WTC11 (cell line): ENCODE measurements around the gene SYT7. TPM values are rescaled to one million over a fixed set of nuclear protein-coding genes. Genes with fewer than 3 reads are reported as not detected.

Experiments used
- ATAC-seq: fragments of 200-7000 bp; cut with Tn5 transposase; 2 replicates; pipeline ENCODE4 v1.10.0; 2021; ENCODE audit warnings: mild to moderate bottlenecking, moderate library complexity
- CTCF ChIA-PET: fragments of 300-600 bp; sonication (Branson Sonifier 250); formaldehyde crosslinking; loops from one replicate; lab custom pipeline; 2021; ENCODE audit warnings: antibody characterized with exemption; lab: Charles Lee
- POLR2A ChIA-PET: fragments of 350-600 bp; sonication (Branson Sonifier 250); formaldehyde crosslinking; loops from one replicate; lab custom pipeline; 2021; ENCODE audit warnings: antibody characterized with exemption; lab: Charles Lee
- DNase-seq: peaks from one replicate; pipeline ENCODE4 v3.0.0; 2021; ENCODE audit warnings: low spot score
- H3K27ac Mint-ChIP-seq: 2 replicates; pipeline ENCODE4 v1.8.0; 2021; ENCODE audit warnings: mixed read lengths
- H3K27me3 Mint-ChIP-seq: 2 replicates; pipeline ENCODE4 v1.8.0; 2021; ENCODE audit warnings: low read depth, mild to moderate bottlenecking, moderate library complexity, mixed read lengths
- H3K36me3 Mint-ChIP-seq: 2 replicates; pipeline ENCODE4 v1.8.0; 2021; ENCODE audit warnings: mixed read lengths
- H3K4me1 Mint-ChIP-seq: 2 replicates; pipeline ENCODE4 v1.8.0; 2022; ENCODE audit warnings: mixed read lengths
- H3K4me3 Mint-ChIP-seq: 2 replicates; pipeline ENCODE4 v1.8.0; 2021; ENCODE audit warnings: mild to moderate bottlenecking, moderate library complexity, mixed read lengths
- H3K9me3 Mint-ChIP-seq: 2 replicates; pipeline ENCODE4 v1.8.0; 2021; ENCODE audit warnings: mixed read lengths
- ATF3 ChIP-seq: sonication (generic); formaldehyde crosslinking; conservative IDR thresholded peaks from 2 replicates; pipeline ENCODE4 v1.8.1; 2022; ENCODE audit warnings: mild to moderate bottlenecking, missing genetic modification reagents
- CBFB ChIP-seq: sonication (generic); formaldehyde crosslinking; IDR thresholded peaks from 2 replicates; pipeline ENCODE4 v1.8.1; 2022; ENCODE audit warnings: mild to moderate bottlenecking, low read depth, missing genetic modification reagents
- ERG ChIP-seq: fragments of 250-450 bp; sonication (Bioruptor Pico); IDR thresholded peaks from 2 replicates; pipeline ENCODE4 v1.8.0; 2021; ENCODE audit warnings: mild to moderate bottlenecking
- GTF2I ChIP-seq: fragments of 250-450 bp; sonication (Bioruptor Pico); conservative IDR thresholded peaks from 2 replicates; pipeline ENCODE4 v1.4.0; 2021; ENCODE audit warnings: mild to moderate bottlenecking
- HMGA2 ChIP-seq: fragments of 250-450 bp; sonication (Bioruptor Pico); IDR thresholded peaks from 2 replicates; pipeline ENCODE4 v1.4.0; 2021; ENCODE audit warnings: mild to moderate bottlenecking, moderate library complexity
- JAZF1 ChIP-seq: fragments of 250-450 bp; sonication (Bioruptor Pico); IDR thresholded peaks from 2 replicates; pipeline ENCODE4 v1.9.0; 2021; ENCODE audit warnings: moderate library complexity, mild to moderate bottlenecking, inconsistent platforms
- NFATC4 ChIP-seq: fragments of 250-450 bp; sonication (Bioruptor Pico); IDR thresholded peaks from 2 replicates; pipeline ENCODE4 v1.9.0; 2021; ENCODE audit warnings: mild to moderate bottlenecking
- NFE2L1 ChIP-seq: sonication (generic); formaldehyde crosslinking; IDR thresholded peaks from 2 replicates; pipeline ENCODE4 v1.8.1; 2023; ENCODE audit warnings: missing genetic modification reagents
- NFYB ChIP-seq: sonication (generic); formaldehyde crosslinking; conservative IDR thresholded peaks from 2 replicates; pipeline ENCODE4 v1.8.0; 2022; ENCODE audit warnings: low read depth, missing genetic modification reagents
- PRRX2 ChIP-seq: fragments of 250-450 bp; sonication (Bioruptor Pico); IDR thresholded peaks from 2 replicates; pipeline ENCODE4 v1.8.0; 2021; ENCODE audit warnings: mild to moderate bottlenecking
- SMAD3 ChIP-seq: sonication (generic); formaldehyde crosslinking; IDR thresholded peaks from 2 replicates; pipeline ENCODE4 v1.8.0; 2022; ENCODE audit warnings: missing genetic modification reagents, mild to moderate bottlenecking, borderline replicate concordance
- TP53 ChIP-seq: sonication (generic); formaldehyde crosslinking; IDR thresholded peaks from 2 replicates; pipeline ENCODE4 v1.8.1; 2023; ENCODE audit warnings: mild to moderate bottlenecking, missing genetic modification reagents
- ZBTB21 ChIP-seq: sonication (generic); formaldehyde crosslinking; IDR thresholded peaks from 2 replicates; pipeline ENCODE4 v1.8.1; 2023; ENCODE audit warnings: mild to moderate bottlenecking, missing genetic modification reagents, borderline replicate concordance
- ZNF532 ChIP-seq: fragments of 250-450 bp; sonication (Bioruptor Pico); IDR thresholded peaks from 2 replicates; pipeline ENCODE4 v1.9.0; 2021; ENCODE audit warnings: mild to moderate bottlenecking, borderline replicate concordance
- ZNF671 ChIP-seq: fragments of 250-450 bp; sonication (Bioruptor Pico); IDR thresholded peaks from 2 replicates; pipeline ENCODE4 v1.8.0; 2021; ENCODE audit warnings: mild to moderate bottlenecking
- total RNA-seq: library from RNA; stranded (reverse); gene quantifications from 3 replicates; pipeline ENCODE4 v1.2.3, GENCODE V29; 2021
- TF ChIP-seq, protein P1 (sequence below): sonication (generic); formaldehyde crosslinking; IDR thresholded peaks from 2 replicates; pipeline ENCODE4 v1.8.0; 2022; ENCODE audit warnings: mild to moderate bottlenecking, missing genetic modification reagents
- TF ChIP-seq, protein P2 (sequence below): fragments of 250-450 bp; sonication (Bioruptor Pico); IDR thresholded peaks from 2 replicates; pipeline ENCODE4 v2.1.2; 2022; ENCODE audit warnings: mild to moderate bottlenecking, moderate library complexity
- TF ChIP-seq, protein P3 (sequence below): sonication (generic); formaldehyde crosslinking; IDR thresholded peaks from 2 replicates; pipeline ENCODE4 v1.8.1; 2023; ENCODE audit warnings: mild to moderate bottlenecking, moderate library complexity, missing genetic modification reagents
- TF ChIP-seq, protein P4 (sequence below): sonication (generic); formaldehyde crosslinking; IDR thresholded peaks from 2 replicates; pipeline ENCODE4 v1.8.1; 2022; ENCODE audit warnings: mild to moderate bottlenecking, missing genetic modification reagents, moderate library complexity, borderline replicate concordance
- TF ChIP-seq, protein P5 (sequence below): sonication (generic); formaldehyde crosslinking; IDR thresholded peaks from 2 replicates; pipeline ENCODE4 v1.8.1; 2023; ENCODE audit warnings: mild to moderate bottlenecking, missing genetic modification reagents, moderate library complexity

SYT7 gene
- total RNA-seq, 1 experiment from 2014 or later = 12.5 TPM

DNA sequence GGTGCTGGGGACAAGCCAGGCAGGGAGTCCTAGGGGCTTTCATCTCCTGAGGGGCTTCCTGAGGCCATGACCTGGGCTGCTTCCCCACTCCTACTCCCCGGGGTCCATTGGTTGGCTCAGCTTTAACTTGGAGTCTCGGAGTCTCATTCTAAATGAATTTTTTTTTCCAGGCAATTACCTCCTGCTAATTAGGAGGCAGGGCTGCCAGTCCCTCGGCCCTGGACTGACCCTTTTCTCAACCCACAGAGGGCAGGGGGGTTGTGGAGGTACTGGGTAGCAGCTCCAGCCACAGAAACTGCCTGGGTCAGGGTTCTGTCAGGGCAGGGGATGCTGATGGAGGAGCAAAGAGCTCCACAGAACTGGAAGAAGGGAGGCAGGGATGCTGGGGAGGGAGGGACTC, 11.9 kb downstream of the SYT7 start (continued):
- TF ChIP-seq ZNF671 = no peak
- no peak for TF ChIP-seq SMAD3 (CRISPR knock-in tag)
- TF ChIP-seq, protein P1, sequence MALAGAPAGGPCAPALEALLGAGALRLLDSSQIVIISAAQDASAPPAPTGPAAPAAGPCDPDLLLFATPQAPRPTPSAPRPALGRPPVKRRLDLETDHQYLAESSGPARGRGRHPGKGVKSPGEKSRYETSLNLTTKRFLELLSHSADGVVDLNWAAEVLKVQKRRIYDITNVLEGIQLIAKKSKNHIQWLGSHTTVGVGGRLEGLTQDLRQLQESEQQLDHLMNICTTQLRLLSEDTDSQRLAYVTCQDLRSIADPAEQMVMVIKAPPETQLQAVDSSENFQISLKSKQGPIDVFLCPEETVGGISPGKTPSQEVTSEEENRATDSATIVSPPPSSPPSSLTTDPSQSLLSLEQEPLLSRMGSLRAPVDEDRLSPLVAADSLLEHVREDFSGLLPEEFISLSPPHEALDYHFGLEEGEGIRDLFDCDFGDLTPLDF (CRISPR knock-in tag) = no peak
- no peak for TF ChIP-seq HMGA2
- TF ChIP-seq ATF3 (CRISPR knock-in tag) = no peak
- TF ChIP-seq ERG (CRISPR knock-in tag) = no peak
- TF ChIP-seq CBFB (CRISPR knock-in tag) = no peak
- TF ChIP-seq GTF2I (CRISPR knock-in tag) = no peak
- no peak for TF ChIP-seq NFATC4

DNA sequence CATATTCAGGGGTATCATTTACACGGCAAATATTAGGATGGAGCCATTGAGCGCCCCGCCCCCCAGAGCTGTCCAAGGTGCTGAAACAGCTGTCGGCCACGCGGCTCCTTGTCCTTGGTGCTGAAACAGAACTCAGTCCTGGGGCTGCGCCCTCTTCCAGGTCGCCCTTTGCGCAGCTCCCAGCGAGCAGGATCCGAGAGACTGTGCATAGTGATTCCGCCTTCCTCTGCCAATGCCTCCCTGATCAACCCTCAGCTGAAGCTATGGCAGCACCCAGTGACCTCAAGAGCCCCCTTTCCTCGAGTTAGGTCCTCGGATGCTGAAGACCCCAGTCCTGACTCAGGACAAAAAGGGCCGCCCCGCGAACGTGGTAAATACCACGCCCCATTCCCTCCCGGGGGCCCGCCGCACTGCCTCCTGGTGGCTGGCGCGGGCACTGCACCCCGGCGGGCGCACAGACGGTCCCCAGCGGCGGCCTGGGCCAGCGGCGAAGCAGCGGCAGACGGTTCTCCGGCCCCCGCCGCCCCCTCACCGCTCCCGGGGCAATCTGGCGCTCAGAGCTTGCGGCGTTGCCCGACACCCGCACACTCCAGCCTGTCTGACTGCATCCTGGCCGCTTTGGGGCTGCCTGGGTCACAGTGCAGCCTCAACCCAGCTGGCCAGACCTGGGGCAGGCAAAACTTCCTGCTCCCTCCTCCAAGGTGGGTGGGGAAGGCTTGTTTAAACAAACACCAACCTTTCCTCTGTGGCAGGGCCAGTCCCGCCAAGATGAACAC, 13.4 kb downstream of the SYT7 start:
- peaks cover 19% of the 10 kb centered on the region for H3K27me3 Mint-ChIP-seq
- DNase-seq (peak; percentile 90), ATAC-seq (peak; percentile 86)
- no peak overlapping the region for H3K27ac Mint-ChIP-seq
- H3K9me3 Mint-ChIP-seq = no peaks in the 10 kb centered on the region
- peak overlapping the region; percentile 59 for H3K4me3 Mint-ChIP-seq
- no peaks in the 10 kb centered on the region for H3K36me3 Mint-ChIP-seq
- ChIA-PET CTCF (interaction anchor here (0.5 to 5.6 kb wide), 56 partner anchors 9 to 261 kb away, joined by 3 to 66 read pairs (median 6); partner anchors contain the start of genes LRRC10B and SYT7), POLR2A (interaction anchor here (1.4 to 1.9 kb wide), 2 partner anchors 10 to 14 kb away, joined by 3 to 4 read pairs; partner anchors contain the start of gene SYT7)
- peaks cover 28% of the 10 kb centered on the region for H3K4me1 Mint-ChIP-seq
- TF ChIP-seq JAZF1 (no peak), PRRX2 (peak; percentile 79; the same call in 1 of the 2 replicates), TP53 (CRISPR knock-in tag) (peak; percentile 100), NFYB (CRISPR knock-in tag) (peak; percentile 81), ZNF532 (no peak), NFE2L1 (CRISPR knock-in tag) (peak; percentile 100), CBFB (CRISPR knock-in tag) (peak; percentile 100), ERG (CRISPR knock-in tag) (0 out of 2 replicates have a peak, but pooled peaks have one; percentile 51), ZBTB21 (CRISPR knock-in tag) (peak; percentile 97)
- TF ChIP-seq, protein P2, sequence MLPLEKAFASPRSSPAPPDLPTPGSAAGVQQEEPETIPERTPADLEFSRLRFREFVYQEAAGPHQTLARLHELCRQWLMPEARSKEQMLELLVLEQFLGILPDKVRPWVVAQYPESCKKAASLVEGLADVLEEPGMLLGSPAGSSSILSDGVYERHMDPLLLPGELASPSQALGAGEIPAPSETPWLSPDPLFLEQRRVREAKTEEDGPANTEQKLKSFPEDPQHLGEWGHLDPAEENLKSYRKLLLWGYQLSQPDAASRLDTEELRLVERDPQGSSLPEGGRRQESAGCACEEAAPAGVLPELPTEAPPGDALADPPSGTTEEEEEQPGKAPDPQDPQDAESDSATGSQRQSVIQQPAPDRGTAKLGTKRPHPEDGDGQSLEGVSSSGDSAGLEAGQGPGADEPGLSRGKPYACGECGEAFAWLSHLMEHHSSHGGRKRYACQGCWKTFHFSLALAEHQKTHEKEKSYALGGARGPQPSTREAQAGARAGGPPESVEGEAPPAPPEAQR (CRISPR knock-in tag) = peak; percentile 97
- TF ChIP-seq, protein P3, sequence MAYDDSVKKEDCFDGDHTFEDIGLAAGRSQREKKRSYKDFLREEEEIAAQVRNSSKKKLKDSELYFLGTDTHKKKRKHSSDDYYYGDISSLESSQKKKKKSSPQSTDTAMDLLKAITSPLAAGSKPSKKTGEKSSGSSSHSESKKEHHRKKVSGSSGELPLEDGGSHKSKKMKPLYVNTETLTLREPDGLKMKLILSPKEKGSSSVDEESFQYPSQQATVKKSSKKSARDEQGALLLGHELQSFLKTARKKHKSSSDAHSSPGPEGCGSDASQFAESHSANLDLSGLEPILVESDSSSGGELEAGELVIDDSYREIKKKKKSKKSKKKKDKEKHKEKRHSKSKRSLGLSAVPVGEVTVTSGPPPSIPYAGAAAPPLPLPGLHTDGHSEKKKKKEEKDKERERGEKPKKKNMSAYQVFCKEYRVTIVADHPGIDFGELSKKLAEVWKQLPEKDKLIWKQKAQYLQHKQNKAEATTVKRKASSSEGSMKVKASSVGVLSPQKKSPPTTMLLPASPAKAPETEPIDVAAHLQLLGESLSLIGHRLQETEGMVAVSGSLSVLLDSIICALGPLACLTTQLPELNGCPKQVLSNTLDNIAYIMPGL = peak; percentile 79
- TF ChIP-seq, protein P4, sequence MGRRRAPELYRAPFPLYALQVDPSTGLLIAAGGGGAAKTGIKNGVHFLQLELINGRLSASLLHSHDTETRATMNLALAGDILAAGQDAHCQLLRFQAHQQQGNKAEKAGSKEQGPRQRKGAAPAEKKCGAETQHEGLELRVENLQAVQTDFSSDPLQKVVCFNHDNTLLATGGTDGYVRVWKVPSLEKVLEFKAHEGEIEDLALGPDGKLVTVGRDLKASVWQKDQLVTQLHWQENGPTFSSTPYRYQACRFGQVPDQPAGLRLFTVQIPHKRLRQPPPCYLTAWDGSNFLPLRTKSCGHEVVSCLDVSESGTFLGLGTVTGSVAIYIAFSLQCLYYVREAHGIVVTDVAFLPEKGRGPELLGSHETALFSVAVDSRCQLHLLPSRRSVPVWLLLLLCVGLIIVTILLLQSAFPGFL (CRISPR knock-in tag) = peak; percentile 99
- TF ChIP-seq, protein P5, sequence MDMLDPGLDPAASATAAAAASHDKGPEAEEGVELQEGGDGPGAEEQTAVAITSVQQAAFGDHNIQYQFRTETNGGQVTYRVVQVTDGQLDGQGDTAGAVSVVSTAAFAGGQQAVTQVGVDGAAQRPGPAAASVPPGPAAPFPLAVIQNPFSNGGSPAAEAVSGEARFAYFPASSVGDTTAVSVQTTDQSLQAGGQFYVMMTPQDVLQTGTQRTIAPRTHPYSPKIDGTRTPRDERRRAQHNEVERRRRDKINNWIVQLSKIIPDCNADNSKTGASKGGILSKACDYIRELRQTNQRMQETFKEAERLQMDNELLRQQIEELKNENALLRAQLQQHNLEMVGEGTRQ = peak; percentile 81
